Nephron (organoid): ENCODE data around the gene PLCH1.

ENCODE experiments used
- H3K27ac Mint-ChIP-seq, 3 experiments: 2 replicates each; pipeline ENCODE4 v1.8.0; 2020; ENCODE audit warnings: mixed read lengths in 3 of 3, mild to moderate bottlenecking in 2 of 3, moderate library complexity in 1 of 3
- H3K27me3 Mint-ChIP-seq: 2 replicates; pipeline ENCODE4 v1.8.0; 2021; ENCODE audit warnings: low read depth, mild to moderate bottlenecking, moderate library complexity, mixed read lengths
- H3K36me3 Mint-ChIP-seq: 2 replicates; pipeline ENCODE4 v1.8.0; 2020; ENCODE audit warnings: low read depth, mixed read lengths
- H3K4me1 Mint-ChIP-seq: 2 replicates; pipeline ENCODE4 v1.8.0; 2020; ENCODE audit warnings: mixed read lengths
- H3K4me3 Mint-ChIP-seq, 3 experiments: 2 replicates each; pipeline ENCODE4 v1.8.0; 2020; ENCODE audit warnings: mild to moderate bottlenecking in 3 of 3, mixed read lengths in 3 of 3, moderate library complexity in 2 of 3
- H3K9me3 Mint-ChIP-seq: 2 replicates; pipeline ENCODE4 v1.8.0; 2020; ENCODE audit warnings: mixed read lengths
- CTCF ChIP-seq, 3 experiments: fragments of 200-600 bp; sonication (generic); IDR thresholded peaks; one replicate each; pipeline ENCODE4 v1.5.0; 2021; ENCODE audit warnings: antibody characterized with exemption in 3 of 3; ENCODE audit not compliant: unreplicated experiment in 3 of 3

Gene PLCH1

GRCh38 chr3:155391104-155391503 is 353.8 kb downstream of the PLCH1 start:
- H3K9me3 Mint-ChIP-seq = peaks cover 5% of the 10 kb centered on the region

GRCh38 chr3:155390351-155390750 is 354.5 kb downstream of the PLCH1 start:
- H3K4me3 Mint-ChIP-seq = no peak overlapping the region
- no peaks in the 10 kb centered on the region for H3K36me3 Mint-ChIP-seq
- no peak for TF ChIP-seq CTCF (IDR thresholded peaks at IDR 0.05; ENCODE audit: unreplicated experiment in 3 of 3)
- H3K27ac Mint-ChIP-seq = no peak overlapping the region
- H3K4me1 Mint-ChIP-seq = peaks cover 49% of the 10 kb centered on the region
- H3K9me3 Mint-ChIP-seq = peaks cover 2% of the 10 kb centered on the region
- no peaks in the 10 kb centered on the region for H3K27me3 Mint-ChIP-seq

More at GRCh38 chr3:155391104-155391503, 353.8 kb downstream of the PLCH1 start:
- TF ChIP-seq CTCF (IDR thresholded peaks at IDR 0.05; ENCODE audit: unreplicated experiment in 3 of 3) = no peak
- no peaks in the 10 kb centered on the region for H3K36me3 Mint-ChIP-seq
- no peak overlapping the region for H3K4me3 Mint-ChIP-seq
- no peaks in the 10 kb centered on the region for H3K27me3 Mint-ChIP-seq
- H3K27ac Mint-ChIP-seq = peak overlapping the region; percentile 30 to 68 (median 55)
- H3K4me1 Mint-ChIP-seq = peaks cover 45% of the 10 kb centered on the region

GRCh38 chr3:155388417-155388816 is 356.5 kb downstream of the PLCH1 start:
- no peaks in the 10 kb centered on the region for H3K9me3 Mint-ChIP-seq
- H3K27ac Mint-ChIP-seq = no peak overlapping the region
- no peaks in the 10 kb centered on the region for H3K27me3 Mint-ChIP-seq
- no peak for TF ChIP-seq CTCF (IDR thresholded peaks at IDR 0.05; ENCODE audit: unreplicated experiment in 3 of 3)
- no peaks in the 10 kb centered on the region for H3K36me3 Mint-ChIP-seq
- H3K4me1 Mint-ChIP-seq = peaks cover 58% of the 10 kb centered on the region
- H3K4me3 Mint-ChIP-seq = no peak overlapping the region

- H3K36me3 Mint-ChIP-seq = no peaks in the 10 kb centered on the region
- no peaks in the 10 kb centered on the region for H3K27me3 Mint-ChIP-seq
- peaks cover 59% of the 10 kb centered on the region for H3K4me1 Mint-ChIP-seq
- peak overlapping the region in 1 of 3 experiments; percentile 73 for H3K27ac Mint-ChIP-seq
- no peak for TF ChIP-seq CTCF (IDR thresholded peaks at IDR 0.05; ENCODE audit: unreplicated experiment in 3 of 3)
- no peak overlapping the region for H3K4me3 Mint-ChIP-seq
- H3K9me3 Mint-ChIP-seq = no peaks in the 10 kb centered on the region
Measured at GRCh38 chr3:155387571-155387970, 357.3 kb downstream of the PLCH1 start.

- Mint-ChIP-seq H3K36me3 (no peaks in the 10 kb centered on the region), H3K4me1 (peaks cover 53% of the 10 kb centered on the region), H3K27ac (peak overlapping the region; percentile 36 to 73 (median 56)), H3K27me3 (no peaks in the 10 kb centered on the region), H3K4me3 (peak overlapping the region in 1 of 3 experiments; percentile 11), H3K9me3 (no peaks in the 10 kb centered on the region)
- no peak for TF ChIP-seq CTCF (IDR thresholded peaks at IDR 0.05; ENCODE audit: unreplicated experiment in 3 of 3)
Measured at GRCh38 chr3:155386919-155387318, 358.0 kb downstream of the PLCH1 start.

- no peak for TF ChIP-seq CTCF (IDR thresholded peaks at IDR 0.05; ENCODE audit: unreplicated experiment in 3 of 3)
- Mint-ChIP-seq H3K9me3 (no peaks in the 10 kb centered on the region), H3K27me3 (no peaks in the 10 kb centered on the region), H3K4me3 (no peak overlapping the region), H3K36me3 (no peaks in the 10 kb centered on the region), H3K4me1 (peaks cover 45% of the 10 kb centered on the region), H3K27ac (peak overlapping the region in 2 of 3 experiments; percentile 58 to 73)
Measured at GRCh38 chr3:155385896-155386625, 358.8 kb downstream of the PLCH1 start.
